SH-SY5Y (cell line): ENCODE measurements around the gene TOE1.

Experiments
- GATA2 ChIP-seq: IDR thresholded peaks from 2 replicates; pipeline ENCODE4 v1.6.1; 2011; ENCODE audit warnings: mild to moderate bottlenecking, low read depth, low read length
- GATA3 ChIP-seq: IDR thresholded peaks from 2 replicates; pipeline ENCODE4 v1.6.1; 2011; ENCODE audit warnings: low read depth, mild to moderate bottlenecking, low read length, moderate library complexity

DNA sequence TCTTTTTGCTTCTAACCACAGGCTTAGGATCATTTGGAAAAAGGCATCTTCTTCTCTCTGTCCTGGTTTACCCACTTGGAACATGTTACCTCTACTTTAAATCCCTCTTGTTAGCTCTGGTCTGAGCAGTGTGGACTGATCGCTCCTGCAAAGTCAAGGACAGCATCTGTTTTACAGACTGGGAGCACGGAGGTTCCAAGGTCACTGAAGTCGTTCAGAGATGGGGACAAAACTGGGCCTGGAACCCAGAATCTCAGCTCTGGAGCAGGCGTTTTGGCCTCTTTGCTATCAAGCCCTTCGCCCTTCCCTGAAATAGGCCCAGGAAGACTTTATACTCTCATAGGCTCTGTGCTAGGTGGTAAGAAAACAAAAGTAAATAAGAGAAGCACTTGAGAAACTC is 11.5 kb downstream of the TOE1 start:
- TF ChIP-seq GATA3 (no peak), GATA2 (no peak)
